NCI-H526 (cell line): ENCODE results near the gene THUMPD3.

Source experiments
- DNase-seq, 2 experiments: peaks; one replicate each; lab custom pipeline; 2025; lab: John Stamatoyannopoulos, UW

The THUMPD3 gene, protein sequence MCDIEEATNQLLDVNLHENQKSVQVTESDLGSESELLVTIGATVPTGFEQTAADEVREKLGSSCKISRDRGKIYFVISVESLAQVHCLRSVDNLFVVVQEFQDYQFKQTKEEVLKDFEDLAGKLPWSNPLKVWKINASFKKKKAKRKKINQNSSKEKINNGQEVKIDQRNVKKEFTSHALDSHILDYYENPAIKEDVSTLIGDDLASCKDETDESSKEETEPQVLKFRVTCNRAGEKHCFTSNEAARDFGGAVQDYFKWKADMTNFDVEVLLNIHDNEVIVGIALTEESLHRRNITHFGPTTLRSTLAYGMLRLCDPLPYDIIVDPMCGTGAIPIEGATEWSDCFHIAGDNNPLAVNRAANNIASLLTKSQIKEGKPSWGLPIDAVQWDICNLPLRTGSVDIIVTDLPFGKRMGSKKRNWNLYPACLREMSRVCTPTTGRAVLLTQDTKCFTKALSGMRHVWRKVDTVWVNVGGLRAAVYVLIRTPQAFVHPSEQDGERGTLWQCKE

DNA sequence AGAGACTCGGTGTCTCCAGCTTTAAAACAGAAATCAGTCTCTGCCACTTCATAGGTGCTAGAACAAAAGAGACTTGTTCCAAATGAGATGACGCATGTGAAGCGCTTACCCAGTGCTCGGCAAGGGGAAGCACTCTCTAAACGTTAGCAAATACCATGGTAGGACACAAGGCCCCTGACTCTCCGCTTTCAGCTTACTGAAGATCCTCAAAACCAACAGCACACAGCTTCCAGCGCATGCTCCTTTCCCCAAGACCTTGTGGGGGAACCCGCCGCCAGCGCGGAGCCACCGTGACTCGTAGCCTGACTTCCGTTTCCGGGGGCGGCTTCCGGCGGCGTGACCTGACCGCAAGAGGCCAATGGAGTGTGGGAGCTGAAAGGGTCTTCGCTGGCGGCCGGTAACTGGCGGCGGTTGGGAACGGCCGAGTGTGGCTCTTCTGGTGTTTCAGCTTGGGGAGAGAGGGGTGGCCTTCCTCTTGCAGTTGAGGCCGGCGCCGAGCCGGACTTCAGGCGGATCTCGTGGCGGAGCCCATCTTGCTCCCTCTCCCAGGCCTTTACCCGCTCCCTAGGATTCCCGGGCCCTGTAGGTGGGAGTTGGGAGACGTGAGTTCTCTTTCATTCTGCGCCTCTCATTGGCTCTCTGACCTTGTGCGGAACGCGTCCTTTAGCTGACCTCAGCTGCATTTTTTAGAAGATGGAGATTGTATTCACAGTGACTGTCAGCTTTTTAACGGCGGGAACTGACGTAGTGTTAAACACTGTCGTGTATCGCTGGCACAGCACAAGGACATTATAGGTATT, at the start of gene THUMPD3:
THUMPD3 (plus strand) TSS at position 324 of the 800 bp plus-strand sequence. CDS start 2,015 bp downstream, outside the sequence.
- DNase-seq, result peak; percentile 89 to 94

DNA sequence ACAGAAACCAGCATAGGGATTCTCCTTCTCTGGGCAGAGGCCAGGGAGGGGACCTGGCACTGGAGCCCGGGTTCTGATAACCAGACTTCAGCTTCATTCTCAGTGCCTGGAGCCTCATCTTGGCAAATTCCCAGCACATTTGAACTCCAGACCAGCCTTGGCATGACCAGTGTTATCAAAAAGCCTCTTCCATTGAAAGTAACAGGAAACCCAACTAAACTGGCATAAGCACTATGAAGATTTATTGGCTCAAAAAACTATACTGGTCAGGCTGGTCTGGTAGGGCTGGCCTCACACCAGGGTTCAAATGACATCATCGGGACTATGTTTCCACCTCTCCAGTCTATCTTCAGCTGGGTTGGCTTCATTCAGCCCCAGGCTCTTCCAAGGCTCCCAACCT, 48.1 kb upstream of the THUMPD3 start:
- DNase-seq, result no peak

DNA sequence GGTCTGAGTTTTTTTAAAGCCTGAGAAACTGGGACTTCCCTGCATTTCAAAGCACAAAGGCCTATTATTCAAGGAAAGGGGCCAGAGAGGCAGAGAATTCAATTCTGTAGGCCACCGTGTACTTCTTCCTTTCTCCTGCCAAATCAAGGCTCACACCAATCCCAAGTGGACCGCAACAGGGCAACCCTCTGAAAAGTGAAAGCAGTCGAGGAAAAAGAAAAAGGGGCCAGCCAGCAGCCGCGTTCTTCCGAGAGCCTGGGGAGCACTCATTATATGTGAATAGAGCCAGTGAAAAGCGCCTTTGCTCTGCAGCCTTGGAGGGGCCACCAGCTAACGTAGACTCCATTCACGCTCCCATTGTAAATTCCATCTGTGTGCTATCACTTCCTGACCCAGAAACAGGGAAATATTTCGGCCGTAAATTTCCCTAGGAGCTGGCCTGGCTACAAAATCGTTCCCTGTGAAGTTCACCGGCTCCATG, 45.9 kb upstream of the THUMPD3 start:
- no peak for DNase-seq

DNA sequence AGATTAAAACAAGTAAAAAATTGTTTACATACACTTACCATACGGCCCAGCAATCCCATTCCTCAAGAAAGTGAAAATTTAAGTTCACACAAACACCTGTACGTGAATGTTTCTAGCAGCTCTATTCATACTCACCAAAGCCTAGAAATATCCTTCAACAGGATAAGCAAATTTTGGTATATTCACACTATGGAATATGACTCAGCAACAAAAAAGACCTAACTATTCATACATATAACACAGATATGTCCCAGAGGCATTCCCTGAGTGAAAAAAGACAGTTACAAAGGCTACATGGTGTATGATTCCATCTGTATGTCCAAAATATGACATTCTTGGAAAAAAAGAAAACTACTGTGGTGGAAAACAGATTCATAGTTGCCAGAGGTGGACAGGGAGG, 40.1 kb upstream of the THUMPD3 start:
- DNase-seq, result no peak

DNA sequence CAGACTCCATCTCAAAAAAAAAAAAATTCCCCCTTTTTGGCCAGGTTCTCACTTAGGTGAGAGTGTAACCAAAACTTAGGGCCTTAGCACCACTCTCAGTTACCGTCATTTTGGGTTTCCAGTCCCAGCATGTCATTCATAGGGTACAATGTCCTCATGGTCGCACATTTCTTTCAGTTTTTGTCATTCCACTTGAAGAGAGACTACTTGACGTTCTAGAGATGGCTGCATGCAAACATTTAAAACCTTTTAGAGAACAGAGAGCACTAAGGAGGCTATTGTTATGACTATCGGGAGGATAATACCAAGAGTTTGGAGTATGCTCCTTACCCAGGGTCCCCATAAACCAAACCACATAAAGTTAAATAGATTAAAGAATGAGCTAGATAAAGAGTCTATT, 37.9 kb upstream of the THUMPD3 start:
- no peak for DNase-seq

DNA sequence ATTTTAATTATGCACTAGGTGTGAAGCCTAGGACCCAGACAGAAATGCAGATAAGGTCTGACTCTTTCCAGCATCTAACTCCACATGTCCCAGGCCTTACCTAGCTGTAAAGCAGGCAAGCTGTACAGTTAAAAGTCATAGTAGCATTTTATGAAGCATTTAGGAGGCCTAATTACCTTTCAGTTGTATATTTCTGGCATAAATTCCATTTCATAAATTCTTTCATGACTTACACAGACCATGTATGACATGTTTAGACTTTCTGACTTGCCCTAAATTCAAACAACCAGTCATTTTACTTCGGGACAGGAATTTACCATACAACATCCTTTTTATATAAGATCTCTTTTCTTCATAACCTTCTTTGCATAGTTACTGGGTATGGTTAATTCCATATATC, 35.3 kb upstream of the THUMPD3 start:
- DNase-seq, result no peak

DNA sequence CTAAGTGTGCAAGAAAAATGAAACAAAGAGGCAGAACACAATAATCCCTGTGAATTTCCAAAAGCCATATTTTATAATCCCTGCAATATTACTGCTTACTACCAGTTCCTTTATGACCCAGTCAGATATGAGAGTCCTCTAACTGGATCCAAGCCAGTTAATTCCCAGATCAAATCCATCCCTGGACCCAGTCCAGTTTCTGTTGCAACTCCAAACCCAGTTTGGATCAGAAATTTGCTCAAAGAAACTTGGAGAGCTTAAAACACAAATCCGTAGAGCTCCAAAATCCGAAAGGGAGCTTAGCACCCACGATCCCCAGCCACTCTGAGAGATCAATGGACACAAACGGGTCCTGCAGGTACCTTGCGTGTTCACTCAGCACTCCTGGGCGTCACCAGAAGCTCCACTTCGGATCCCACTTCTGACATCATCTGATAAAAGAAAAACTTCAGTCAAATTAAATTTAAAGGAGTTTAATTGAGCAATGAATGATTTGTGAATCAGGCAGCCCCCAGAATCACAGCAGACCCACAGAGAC, 32.6 kb upstream of the THUMPD3 start:
- DNase-seq, result no peak

DNA sequence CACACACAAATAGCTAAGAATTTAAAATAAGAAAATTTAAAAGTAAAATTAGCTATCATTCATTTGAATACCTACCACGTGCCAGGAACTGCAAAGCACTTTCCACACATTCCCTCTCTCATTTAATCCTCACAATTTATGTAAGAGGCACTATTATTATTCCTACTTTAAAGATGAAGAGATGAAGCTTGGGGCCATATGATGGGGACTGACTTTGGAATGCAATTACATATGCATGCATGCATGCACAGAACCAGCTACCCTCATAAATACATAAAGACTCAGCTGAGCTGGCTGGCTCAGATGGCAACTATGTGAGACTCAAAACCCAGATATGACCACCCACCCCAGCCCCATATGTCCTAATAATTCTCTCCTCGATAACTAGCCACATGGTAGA, 31.7 kb upstream of the THUMPD3 start:
- DNase-seq, result peak in 1 of 2 experiments; percentile 1

DNA sequence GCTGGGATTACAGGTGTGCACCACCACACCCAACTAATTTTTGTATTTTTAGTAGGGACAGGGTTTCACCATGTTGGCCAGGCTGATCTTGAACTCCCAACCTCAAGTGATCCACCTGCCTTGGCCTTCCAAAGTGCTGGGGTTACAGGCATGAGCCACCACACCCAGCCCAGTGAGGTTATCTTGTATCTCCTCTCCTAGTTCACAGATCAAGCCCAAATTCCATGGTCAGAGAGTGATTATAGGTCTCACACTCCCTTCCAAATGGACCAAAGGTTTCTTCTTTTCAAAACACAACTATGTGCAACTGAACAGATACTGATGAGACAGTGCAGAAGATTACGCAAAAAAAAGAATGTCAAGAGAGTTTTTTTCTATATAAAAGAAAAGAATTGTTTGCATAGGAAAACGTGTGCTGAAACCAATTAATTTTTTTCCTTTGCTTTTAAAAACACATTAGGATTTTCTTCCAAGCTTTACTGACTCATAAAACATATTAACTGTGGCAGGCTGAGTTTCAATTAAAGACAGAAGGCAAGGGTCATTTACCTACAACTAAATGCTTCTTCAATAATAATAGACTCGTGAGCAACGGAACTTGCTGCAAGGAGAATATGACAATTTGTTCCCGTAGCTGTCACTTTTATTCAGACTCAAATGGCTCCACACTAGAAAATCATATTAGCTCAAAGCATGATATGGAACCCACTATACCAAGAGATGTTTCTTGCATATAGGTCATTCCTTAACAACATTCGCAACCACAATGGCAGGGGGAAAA, 30.4 kb upstream of the THUMPD3 start:
- DNase-seq, result no peak

DNA sequence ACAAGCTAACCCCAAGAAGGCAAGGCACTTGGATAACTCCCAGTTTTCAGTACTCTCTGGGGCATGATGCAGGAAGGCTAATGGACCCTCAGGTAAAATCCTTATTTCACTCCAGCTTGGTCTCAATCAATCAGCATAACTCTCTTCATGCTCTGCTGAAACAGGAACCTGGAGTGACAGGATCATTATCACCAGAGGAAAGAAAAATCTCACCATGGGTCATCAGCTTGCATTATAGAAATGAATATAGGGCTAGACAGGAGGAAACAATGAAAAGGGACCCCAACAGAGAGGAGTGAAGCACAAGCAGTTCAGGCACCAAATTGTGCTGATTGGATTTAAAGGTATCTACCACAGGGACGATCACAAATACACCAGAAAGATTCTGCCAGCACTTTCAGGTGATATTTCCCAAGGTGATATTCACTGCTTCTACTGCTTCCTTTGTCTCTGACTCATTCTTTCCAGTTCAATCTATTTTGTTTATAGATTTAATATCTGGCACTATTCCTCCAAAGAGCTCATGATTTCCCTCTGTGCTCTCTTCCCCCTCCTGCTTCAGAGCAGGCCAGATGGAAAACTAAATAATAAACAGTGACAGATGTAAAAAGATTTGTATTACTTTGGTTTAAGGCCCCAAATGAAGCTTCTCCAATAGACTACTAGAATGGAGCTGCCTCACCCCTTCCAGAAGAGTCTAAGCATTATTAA, 22.9 kb upstream of the THUMPD3 start:
- no peak for DNase-seq

DNA sequence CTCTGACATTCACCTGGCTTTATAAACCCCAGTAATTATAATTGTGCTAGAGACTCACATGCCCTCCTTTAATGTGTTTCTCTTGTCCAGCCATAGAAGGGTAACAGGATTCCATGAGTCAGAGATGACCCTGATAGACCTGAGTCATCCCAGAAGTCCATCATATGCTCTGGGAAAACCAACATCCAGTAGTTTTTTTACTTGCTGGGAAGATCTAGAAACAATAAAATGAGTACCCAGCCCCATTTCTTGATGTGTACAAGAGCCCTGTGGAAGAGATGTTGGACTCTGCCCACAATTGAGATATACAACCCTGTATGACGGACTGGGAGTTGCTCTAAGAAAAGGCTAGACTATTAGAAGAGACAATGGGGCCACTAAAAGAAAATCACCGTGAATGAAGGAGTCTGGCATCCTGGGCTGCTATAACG, 22.4 kb upstream of the THUMPD3 start:
- no peak for DNase-seq

DNA sequence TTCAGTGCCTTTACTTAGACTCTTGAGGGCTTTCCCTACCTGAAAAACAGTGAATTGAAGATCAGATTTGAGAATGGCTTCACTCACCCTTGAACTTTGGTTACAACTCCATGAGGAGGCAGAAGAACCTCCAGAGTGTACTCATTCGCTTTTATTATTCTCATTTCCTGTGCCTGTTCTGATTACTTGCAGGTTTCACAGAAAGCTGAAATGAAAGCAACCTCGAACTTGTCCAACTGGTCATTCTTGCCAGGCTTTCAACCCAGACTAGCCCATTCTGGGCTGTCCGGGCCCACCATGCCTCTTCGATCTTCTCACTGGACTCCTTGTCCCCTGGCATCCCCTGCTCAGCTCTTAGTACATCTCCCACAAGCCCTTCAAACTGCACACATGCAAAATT, 20.2 kb upstream of the THUMPD3 start:
- no peak for DNase-seq

DNA sequence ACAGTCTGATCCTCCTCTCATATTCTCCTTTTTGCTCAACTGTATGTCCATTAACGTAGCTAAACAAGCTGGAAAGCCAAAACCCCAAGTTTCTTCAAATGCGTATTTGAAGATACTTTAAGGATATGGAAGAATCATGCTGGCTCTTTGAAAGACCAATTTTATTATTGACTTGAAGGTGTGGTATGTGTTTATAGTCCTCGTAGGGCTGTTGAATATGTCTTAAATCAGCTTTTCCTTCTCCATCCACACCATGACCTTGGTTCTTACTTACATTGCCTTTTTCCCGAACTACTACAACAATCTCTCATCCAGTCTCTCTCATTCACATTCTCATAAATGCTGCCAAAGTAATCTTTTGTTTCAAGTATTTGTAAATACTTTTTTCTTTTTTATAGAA, 19.7 kb upstream of the THUMPD3 start:
- no peak for DNase-seq

DNA sequence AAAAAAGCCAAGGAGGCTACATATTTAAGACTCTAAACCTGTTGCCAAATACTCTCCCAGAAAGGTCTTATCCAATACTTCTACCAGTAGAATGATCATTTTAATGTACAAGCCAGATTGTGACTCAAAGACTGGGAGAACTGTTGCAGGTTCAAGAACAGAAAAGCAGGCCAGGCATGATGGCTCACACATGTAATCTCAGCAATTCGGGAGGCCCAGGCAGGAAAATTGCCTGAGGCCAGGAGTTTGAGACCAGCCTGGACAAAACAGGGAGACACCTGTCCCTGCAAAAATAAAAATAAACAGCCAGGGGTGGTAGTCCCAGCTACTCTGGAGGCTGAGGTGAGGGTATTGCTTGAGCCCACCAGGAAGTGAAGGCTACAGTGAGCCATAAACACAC, 17.8 kb upstream of the THUMPD3 start:
- DNase-seq, result no peak

DNA sequence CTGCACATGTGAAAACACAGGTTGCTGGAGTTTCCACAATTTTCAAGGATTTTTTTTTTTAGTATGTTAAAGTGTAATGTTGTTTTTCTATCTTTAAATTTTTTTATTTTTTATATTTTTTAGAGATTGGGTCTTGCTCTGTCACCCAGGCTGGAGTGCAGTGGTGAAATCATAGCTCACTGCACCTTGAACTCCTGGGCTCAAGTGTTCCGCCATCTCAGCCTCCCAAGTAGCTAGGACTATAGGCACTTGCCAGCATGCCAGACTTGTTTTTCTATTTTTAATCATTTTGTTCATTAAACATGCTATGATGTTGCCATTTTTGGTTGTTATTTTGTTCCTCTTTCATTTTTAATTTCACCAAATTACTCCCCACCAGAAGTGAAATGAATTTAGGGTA, 16.7 kb upstream of the THUMPD3 start:
- DNase-seq, result no peak

DNA sequence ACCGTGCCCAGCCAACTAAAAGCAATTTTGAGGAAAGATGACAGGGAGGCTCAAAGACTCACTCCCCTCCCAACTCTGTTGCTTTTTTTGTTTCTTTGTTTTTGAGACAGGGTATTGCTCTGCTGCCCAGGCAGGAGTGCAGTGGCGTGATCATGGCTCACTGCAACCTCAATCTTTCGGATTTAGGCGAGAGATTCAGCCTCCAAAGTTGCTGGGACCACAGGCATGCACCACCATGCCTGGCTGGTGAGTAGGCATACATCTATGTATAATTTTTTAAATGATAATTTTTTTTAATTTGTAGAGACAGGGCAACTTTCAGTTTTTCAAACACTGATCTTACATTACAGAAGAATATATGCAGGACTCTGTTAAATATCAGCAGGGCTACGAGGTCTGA, 15.8 kb upstream of the THUMPD3 start:
- DNase-seq, result no peak

DNA sequence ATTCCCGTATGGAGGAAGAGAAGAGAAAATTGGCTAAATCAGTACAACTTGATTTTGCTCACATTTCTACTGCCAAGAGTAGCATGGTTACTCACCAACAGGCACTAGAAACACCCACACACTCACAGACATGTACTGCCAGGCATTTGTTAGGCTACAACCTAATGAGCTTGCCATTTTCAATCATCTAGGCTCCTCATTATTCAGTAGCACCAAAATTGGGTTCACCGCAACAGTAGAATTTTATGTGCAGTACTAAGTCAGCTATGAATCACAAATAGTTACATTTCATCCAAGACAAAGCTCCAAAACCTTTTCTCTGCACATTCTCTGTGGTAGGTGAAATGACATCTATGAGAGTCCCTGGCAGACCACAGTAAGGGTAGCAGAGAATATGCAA, 15.0 kb upstream of the THUMPD3 start:
- no peak for DNase-seq

DNA sequence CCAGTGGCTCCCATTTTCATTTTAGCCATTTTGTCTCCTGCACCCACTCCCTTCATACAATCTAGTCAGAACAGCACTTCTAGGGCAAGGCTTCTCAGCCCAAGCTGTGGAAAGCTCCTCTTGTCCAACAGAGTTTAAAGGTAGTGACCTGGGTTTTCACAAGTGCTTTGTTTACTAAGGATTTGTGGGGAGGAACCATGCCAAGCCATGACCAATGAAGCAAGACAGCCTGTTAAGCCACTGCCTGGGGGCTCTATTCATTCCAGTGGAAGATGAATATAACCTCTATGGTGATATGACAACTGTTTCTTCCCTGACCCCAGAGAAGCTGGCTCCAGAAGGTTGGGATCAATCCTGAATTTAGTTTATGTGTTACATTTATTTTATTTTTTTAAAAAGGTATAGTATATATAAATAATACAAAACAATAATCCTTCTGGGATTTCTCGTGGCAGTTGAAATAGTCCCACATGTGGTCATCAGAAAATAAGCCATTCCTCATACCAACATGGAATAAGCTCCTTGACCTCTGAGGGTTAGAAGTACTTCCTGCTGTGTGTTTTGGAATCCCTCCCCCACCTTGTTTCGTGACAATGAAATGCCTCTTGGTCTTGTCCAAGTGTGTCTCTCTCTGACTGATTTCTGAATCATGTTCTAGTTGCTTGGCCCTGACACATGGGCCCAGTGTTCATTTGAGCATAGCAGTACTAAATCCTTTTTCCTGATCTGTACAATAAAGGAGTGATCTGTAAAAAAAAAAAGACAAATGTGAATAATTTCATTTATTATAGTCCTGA, 13.3 kb upstream of the THUMPD3 start:
- no peak for DNase-seq

DNA sequence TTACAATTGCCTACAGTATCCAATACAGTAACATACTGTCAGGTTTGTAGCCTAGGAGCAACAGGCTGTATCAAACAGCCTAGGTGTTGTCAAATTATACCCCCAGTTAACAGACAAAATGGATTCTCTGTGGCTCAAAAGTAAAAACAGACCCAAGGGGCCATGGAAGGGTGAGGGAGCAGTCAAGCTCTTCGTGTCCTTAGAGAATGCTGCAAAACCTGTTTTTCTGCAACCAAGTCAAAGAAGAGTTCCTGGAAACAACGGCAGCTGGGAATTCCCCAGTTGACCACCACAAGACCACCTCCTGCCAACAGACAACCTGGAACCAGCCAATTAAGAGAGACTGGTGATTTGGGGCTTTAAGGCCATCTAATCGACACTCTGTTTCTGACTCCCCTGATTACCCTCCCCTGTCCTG, 11.1 kb upstream of the THUMPD3 start:
- peak in 1 of 2 experiments; percentile 7 for DNase-seq
